Transverse colon (tissue), 4 donors: ENCODE measurements around the gene ARHGAP10. TPM values are rescaled to one million over a fixed set of nuclear protein-coding genes. Genes with fewer than 3 reads are reported as not detected.

ENCODE experiments used
- DNase-seq: peaks from one replicate; pipeline ENCODE4 v3.0.0-alpha.2; 2019
- H3K27ac ChIP-seq, 4 donors: fragments of 200-600 bp; sonication (generic); 2 replicates each; pipeline ENCODE4 v1.5.1; 2016 to 2018; ENCODE audit warnings: inconsistent platforms in 4 of 4
- H3K27me3 ChIP-seq: fragments of 200-600 bp; sonication (generic); 2 replicates; pipeline ENCODE4 v1.5.1; 2017; ENCODE audit warnings: inconsistent platforms
- H3K36me3 ChIP-seq, 4 donors: fragments of 200-600 bp; sonication (generic); 2 replicates each; pipeline ENCODE4 v1.5.1; 2017 to 2019; ENCODE audit warnings: inconsistent platforms in 4 of 4
- H3K4me1 ChIP-seq, 4 donors: fragments of 200-600 bp; sonication (generic); 2 replicates each; pipeline ENCODE4 v1.5.1; 2017 to 2020; ENCODE audit warnings: inconsistent platforms in 4 of 4
- H3K4me3 ChIP-seq, 4 donors: fragments of 200-600 bp; sonication (generic); 1 replicate in 1 of 4; 2 replicates in 3 of 4; pipeline versions ENCODE4 v1.5.1 to v1.6.1; 2017 to 2019; ENCODE audit warnings: inconsistent platforms in 4 of 4
- H3K9me3 ChIP-seq, 2 donors: fragments of 200-600 bp; sonication (generic); 2 replicates each; pipeline ENCODE4 v1.5.1; 2017 to 2019; ENCODE audit warnings: inconsistent platforms in 2 of 2
- EP300 ChIP-seq: sonication (generic); formaldehyde crosslinking; IDR thresholded peaks from one replicate; pipeline ENCODE4 v1.6.1; 2017; ENCODE audit warnings: antibody characterized with exemption, low read depth
- POLR2A ChIP-seq: fragments of 450-650 bp; IDR thresholded peaks from one replicate; pipeline ENCODE4 v1.6.1; 2016; ENCODE audit warnings: antibody characterized with exemption, mild to moderate bottlenecking, moderate library complexity
- POLR2AphosphoS5 ChIP-seq, 3 donors: sonication (generic); formaldehyde crosslinking; IDR thresholded peaks; one replicate each; pipeline ENCODE4 v1.6.1; 2016; ENCODE audit warnings: antibody characterized with exemption in 3 of 3
- WGBS, 2 donors: methylation state at CpG; one replicate each; pipeline ENCODE4 v1.1.5; 2018; ENCODE audit warnings: low coverage in 1 of 2; 5-methylcytosine and 5-hydroxymethylcytosine counted together
- in situ Hi-C, 4 donors: fragments of 200-750 bp; cut with MboI; loops; one replicate each; pipeline versions ENCODE4 v1.15.0 to v1.15.1; 2017; ENCODE audit warnings: low sequenced_read_pairs in 3 of 4, low pct_ligation_motif_present in 1 of 4, low pct_unique_long_range_greater_than_20kb in 1 of 4
- intact Hi-C: fragments of 100-400 bp; cut with DNase I; formaldehyde crosslinking; loops from one replicate; pipeline ENCODE4 v1.15.1; 2023; ENCODE audit warnings: low total_unique reads
- total RNA-seq, 4 donors: library from RNA; depleted of rRNA; stranded (reverse); fragments of >200 nt; gene quantifications; one replicate each; pipeline ENCODE4 v1.1.0, GENCODE V29; 2016
- TF ChIP-seq, protein P1 (sequence below), 5 experiments: fragments of 200-600 bp in 3 of 5; fragments of 450-650 bp in 2 of 5; sonication (generic) in 3 of 5; IDR thresholded peaks; 1 replicate in 2 of 5; 2 replicates in 3 of 5; pipeline ENCODE4 v1.5.1; 2016 to 2017; ENCODE audit warnings: antibody characterized with exemption in 5 of 5, inconsistent platforms in 3 of 5, mild to moderate bottlenecking in 2 of 5, moderate library complexity in 1 of 5

ARHGAP10 gene
- total RNA-seq, 4 donors from 2014 or later, result 14.7 to 27.3 (median 22.9) TPM

DNA sequence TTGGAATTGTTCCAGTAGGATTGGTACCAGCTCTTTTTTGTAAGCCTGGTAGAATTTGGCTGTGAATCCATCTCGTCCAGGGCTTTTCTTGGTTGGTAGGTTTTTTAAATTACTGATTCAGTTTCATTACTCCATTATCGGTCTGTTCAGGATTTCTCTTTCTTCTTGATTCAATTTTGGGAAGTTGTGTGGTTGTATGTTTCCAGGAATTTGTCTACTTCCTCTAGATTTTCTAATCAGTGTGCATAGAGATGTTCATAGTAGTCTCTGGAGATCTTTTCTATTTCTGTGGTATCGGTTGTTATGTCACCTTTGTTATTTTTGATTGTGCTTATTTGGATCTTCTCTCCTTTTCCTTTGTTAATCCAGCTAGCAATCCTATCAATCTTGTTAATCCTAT, 248.7 kb downstream of the ARHGAP10 start:
- Histone ChIP-seq H3K9me3 (peaks cover 0 to 3% of the 10 kb centered on the region in 2 donors), H3K4me1 (peaks cover 2 to 12% (median 5%) of the 10 kb centered on the region in 4 donors), H3K4me3 (no peak overlapping the region), H3K27me3 (no peaks in the 10 kb centered on the region), H3K27ac (no peak overlapping the region), H3K36me3 (no peaks in the 10 kb centered on the region)
- intact Hi-C loops (no loop called here), in situ Hi-C loops (no loop called here)
- WGBS, 2 donors, result 73 to 77% methylated on average over 2 to 3 of the region's 3 CpGs
- no peak for DNase-seq
- no peak for TF ChIP-seq EP300

DNA sequence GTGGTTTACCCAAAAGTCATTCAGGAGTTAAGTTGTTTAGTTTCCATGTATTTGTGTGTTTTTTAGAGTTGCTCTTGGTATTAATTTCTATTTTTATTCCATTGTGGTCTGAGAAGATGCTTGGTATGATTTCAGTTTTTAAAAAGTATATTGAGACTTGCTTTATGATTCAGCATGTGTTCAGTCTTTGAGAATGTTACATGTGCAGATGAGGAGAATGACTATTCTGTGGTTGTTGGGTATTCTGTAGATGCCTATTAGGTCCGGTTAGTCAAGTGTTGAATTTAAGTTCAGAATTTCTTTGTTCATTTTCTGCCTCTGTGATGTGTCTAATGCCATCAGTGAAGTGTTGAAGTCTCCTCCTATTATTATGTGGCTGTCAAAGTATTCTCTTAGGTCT, 249.4 kb downstream of the ARHGAP10 start:
- H3K27me3 ChIP-seq, result no peaks in the 10 kb centered on the region
- in situ Hi-C loops, result no loop called here
- H3K4me1 ChIP-seq, result peaks cover 0 to 7% (median 5%) of the 10 kb centered on the region in 4 donors
- H3K27ac ChIP-seq, result no peak overlapping the region
- no peak for DNase-seq
- TF ChIP-seq POLR2A (no peak), POLR2AphosphoS5 (IDR thresholded peaks at IDR 0.05) (no peak), EP300 (no peak)
- TF ChIP-seq, protein P1, sequence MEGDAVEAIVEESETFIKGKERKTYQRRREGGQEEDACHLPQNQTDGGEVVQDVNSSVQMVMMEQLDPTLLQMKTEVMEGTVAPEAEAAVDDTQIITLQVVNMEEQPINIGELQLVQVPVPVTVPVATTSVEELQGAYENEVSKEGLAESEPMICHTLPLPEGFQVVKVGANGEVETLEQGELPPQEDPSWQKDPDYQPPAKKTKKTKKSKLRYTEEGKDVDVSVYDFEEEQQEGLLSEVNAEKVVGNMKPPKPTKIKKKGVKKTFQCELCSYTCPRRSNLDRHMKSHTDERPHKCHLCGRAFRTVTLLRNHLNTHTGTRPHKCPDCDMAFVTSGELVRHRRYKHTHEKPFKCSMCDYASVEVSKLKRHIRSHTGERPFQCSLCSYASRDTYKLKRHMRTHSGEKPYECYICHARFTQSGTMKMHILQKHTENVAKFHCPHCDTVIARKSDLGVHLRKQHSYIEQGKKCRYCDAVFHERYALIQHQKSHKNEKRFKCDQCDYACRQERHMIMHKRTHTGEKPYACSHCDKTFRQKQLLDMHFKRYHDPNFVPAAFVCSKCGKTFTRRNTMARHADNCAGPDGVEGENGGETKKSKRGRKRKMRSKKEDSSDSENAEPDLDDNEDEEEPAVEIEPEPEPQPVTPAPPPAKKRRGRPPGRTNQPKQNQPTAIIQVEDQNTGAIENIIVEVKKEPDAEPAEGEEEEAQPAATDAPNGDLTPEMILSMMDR (IDR thresholded peaks at IDR 0.05), result no peak
- no peak overlapping the region for H3K4me3 ChIP-seq
- intact Hi-C loops, result no loop called here
- no peaks in the 10 kb centered on the region for H3K36me3 ChIP-seq
- 71 to 73% methylated on average over 1 of the region's 1 CpG for WGBS, 2 donors
- H3K9me3 ChIP-seq, result peaks cover 0 to 3% of the 10 kb centered on the region in 2 donors

DNA sequence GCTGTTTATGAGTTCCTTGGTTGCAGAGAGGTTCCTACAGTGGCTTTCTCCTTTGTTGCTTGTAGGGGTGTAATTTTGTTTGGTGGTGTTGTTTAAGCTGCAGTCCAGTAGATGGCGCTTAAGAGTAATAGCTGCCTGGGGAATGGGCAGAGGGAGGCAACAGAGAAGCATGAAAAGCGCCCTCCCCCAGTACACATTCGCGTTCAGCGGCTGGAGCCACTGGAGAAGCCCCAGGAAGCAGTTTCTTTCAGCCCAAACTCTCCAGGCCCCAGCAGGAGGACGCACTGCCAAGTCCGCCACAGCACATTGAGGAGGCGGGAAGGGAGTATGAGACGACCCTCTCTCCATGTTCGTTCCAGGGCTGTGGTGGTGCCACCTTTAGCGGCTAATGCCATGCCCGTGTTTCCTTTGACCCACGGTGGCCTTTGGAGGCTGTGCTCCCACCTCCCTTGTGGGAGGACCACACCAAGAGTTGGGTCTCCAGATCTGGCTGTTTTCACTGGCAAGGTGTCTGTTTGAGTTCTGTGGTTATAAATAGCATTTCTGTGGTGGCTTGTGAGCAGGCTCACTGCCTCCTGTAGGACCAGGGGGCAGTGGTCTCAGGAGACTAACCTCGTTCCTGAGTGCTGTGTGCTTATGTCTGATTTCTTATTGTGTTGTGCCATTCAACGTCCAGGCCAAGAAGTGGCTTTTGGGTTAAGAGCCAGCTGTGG, 252.3 kb downstream of the ARHGAP10 start:
- peaks cover 0 to 7% (median 3%) of the 10 kb centered on the region in 4 donors for H3K4me1 ChIP-seq
- no peaks in the 10 kb centered on the region for H3K27me3 ChIP-seq
- no peak overlapping the region for H3K4me3 ChIP-seq
- H3K27ac ChIP-seq, result no peak overlapping the region
- TF ChIP-seq, protein P1 (IDR thresholded peaks at IDR 0.05), result peak; percentile 46 to 59 (median 54)
- TF ChIP-seq POLR2AphosphoS5 (IDR thresholded peaks at IDR 0.05) (no peak), EP300 (no peak)
- H3K9me3 ChIP-seq, result no peaks in the 10 kb centered on the region
- WGBS, 2 donors, result 81% methylated on average over 15 of the region's 15 CpGs; no CpG with 5 or more reads in 1 of the 2 donors
- no peaks in the 10 kb centered on the region for H3K36me3 ChIP-seq
- DNase-seq, result peak; percentile 17
- in situ Hi-C loops, result no loop called here
- intact Hi-C loops, result no loop called here

DNA sequence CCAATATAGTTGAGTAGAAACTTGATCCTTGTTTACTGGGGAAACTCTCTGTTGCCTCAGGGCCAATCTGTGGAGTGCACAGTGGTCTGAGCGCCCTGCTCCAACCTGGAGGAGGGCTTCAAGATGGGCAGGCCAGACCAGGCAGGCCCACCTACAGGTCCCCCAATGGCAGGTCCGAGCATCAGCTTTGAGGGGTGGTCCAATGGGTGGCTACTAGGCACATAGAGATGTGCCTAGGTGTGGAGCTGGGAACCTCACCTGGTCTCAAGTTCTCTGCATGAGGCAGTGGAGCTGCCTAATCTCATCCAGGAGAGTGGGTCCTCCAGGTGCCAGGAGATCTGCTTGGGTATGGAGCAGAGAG, 252.9 kb downstream of the ARHGAP10 start:
- H3K27me3 ChIP-seq, result no peaks in the 10 kb centered on the region
- DNase-seq, result no peak
- no peak overlapping the region for H3K27ac ChIP-seq
- H3K4me3 ChIP-seq, result no peak overlapping the region
- intact Hi-C loops (no loop called here), in situ Hi-C loops (no loop called here)
- 72% methylated on average over 2 of the region's 2 CpGs; no CpG with 5 or more reads in 1 of the 2 donors for WGBS, 2 donors
- no peaks in the 10 kb centered on the region for H3K9me3 ChIP-seq
- H3K4me1 ChIP-seq, result peaks cover 0 to 7% (median 3%) of the 10 kb centered on the region in 4 donors
- no peaks in the 10 kb centered on the region for H3K36me3 ChIP-seq
- TF ChIP-seq EP300 (no peak), POLR2A (no peak), POLR2AphosphoS5 (IDR thresholded peaks at IDR 0.05) (no peak)
- TF ChIP-seq, protein P1 (IDR thresholded peaks at IDR 0.05), result no peak

DNA sequence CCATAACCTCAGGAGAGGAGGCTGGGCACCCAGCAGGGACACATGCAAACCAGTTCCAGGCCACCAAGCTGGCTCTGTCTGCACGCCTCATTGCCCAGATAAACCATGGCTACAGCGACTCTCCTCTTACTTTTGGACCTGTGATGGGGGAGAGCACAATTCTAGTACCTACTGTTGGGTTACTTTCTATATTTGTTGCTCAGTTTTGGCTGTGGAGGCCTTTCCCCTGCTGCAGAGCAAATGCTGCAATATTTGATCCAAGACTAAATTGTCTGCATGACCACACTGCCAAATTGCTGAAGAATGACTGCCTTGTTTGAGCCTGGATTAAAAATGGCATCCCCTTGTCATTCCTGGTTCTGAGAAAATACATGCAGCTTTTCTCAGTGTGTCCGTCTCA, 253.5 kb downstream of the ARHGAP10 start:
- no peak for TF ChIP-seq EP300
- no peak for TF ChIP-seq POLR2AphosphoS5 (IDR thresholded peaks at IDR 0.05)
- TF ChIP-seq POLR2A, result no peak
- TF ChIP-seq, protein P1 (IDR thresholded peaks at IDR 0.05), result no peak
- Histone ChIP-seq H3K4me1 (peaks cover 0 to 6% (median 3%) of the 10 kb centered on the region in 4 donors), H3K36me3 (no peaks in the 10 kb centered on the region), H3K27me3 (no peaks in the 10 kb centered on the region), H3K27ac (no peak overlapping the region), H3K4me3 (no peak overlapping the region), H3K9me3 (no peaks in the 10 kb centered on the region)
- intact Hi-C loops (no loop called here), in situ Hi-C loops (no loop called here)
- 85 to 98% methylated on average over 2 to 3 of the region's 3 CpGs for WGBS, 2 donors
- no peak for DNase-seq
